Gastrocnemius medialis (tissue), 4 donors: ENCODE measurements around the gene CAB39. TPM values are rescaled to one million over a fixed set of nuclear protein-coding genes. Genes with fewer than 3 reads are reported as not detected.
A peak's percentile ranks its signal among the peaks of the same experiment; 100 is the strongest.

ENCODE experiments used
- ATAC-seq, 2 donors: fragments of 150-250 bp; one replicate each; pipeline ENCODE4 v1.9.1; 2016
- DNase-seq, 2 donors: peaks; one replicate each; pipeline ENCODE4 v3.0.0-alpha.2; 2019
- H3K27ac ChIP-seq, 4 donors: fragments of 200-600 bp; sonication (generic); 1 replicate in 1 of 4; 2 replicates in 3 of 4; pipeline ENCODE4 v1.5.1; 2016 to 2018; ENCODE audit warnings: mild to moderate bottlenecking in 2 of 4, moderate library complexity in 1 of 4
- H3K27me3 ChIP-seq, 3 donors: fragments of 200-600 bp; sonication (generic) in 2 of 3; 1 replicate in 1 of 3; 2 replicates in 2 of 3; pipeline versions ENCODE4 v1.5.1 to v1.6.0; 2016 to 2019; ENCODE audit warnings: mild to moderate bottlenecking in 1 of 3, moderate library complexity in 1 of 3
- H3K36me3 ChIP-seq, 2 donors: fragments of 200-600 bp; sonication (generic) in 1 of 2; one replicate each; pipeline ENCODE4 v1.5.1; 2017 to 2018
- H3K4me1 ChIP-seq, 2 donors: fragments of 200-600 bp; sonication (generic) in 1 of 2; one replicate each; pipeline ENCODE4 v1.5.1; 2016 to 2017; ENCODE audit warnings: mild to moderate bottlenecking in 2 of 2
- H3K4me3 ChIP-seq, 4 donors: fragments of 200-600 bp; sonication (generic) in 3 of 4; 1 replicate in 1 of 4; 2 replicates in 3 of 4; pipeline ENCODE4 v1.5.1; 2016 to 2019; ENCODE audit warnings: mild to moderate bottlenecking in 2 of 4
- H3K9me3 ChIP-seq, 3 donors: fragments of 200-600 bp; sonication (generic) in 2 of 3; 1 replicate in 1 of 3; 2 replicates in 2 of 3; pipeline ENCODE4 v1.5.1; 2016 to 2019
- POLR2A ChIP-seq, 2 donors: fragments of 450-650 bp; IDR thresholded peaks; one replicate each; pipeline ENCODE4 v1.6.1; 2017; ENCODE audit warnings: antibody characterized with exemption in 2 of 2, mild to moderate bottlenecking in 2 of 2, moderate library complexity in 2 of 2
- in situ Hi-C, 4 donors: fragments of 200-750 bp; cut with MboI; loops; one replicate each; pipeline versions ENCODE4 v1.15.0 to v1.8.0; 2017; ENCODE audit warnings: low sequenced_read_pairs in 4 of 4
- intact Hi-C: fragments of 100-400 bp; cut with DNase I; formaldehyde crosslinking; loops from one replicate; pipeline ENCODE4 v1.15.1; 2023; ENCODE audit warnings: low total_unique reads
- total RNA-seq, 4 donors: library from RNA; depleted of rRNA; stranded (reverse); fragments of >200 nt; gene quantifications; one replicate each; pipeline versions ENCODE4 v1.1.0 to v1.2.3, GENCODE V29; 2016
- TF ChIP-seq, protein P1 (sequence below), 5 experiments: fragments of 450-650 bp in 3 of 5; fragments of 200-600 bp in 2 of 5; sonication (generic) in 2 of 5; IDR thresholded peaks in 4 of 5; conservative IDR thresholded peaks in 1 of 5; 1 replicate in 4 of 5; 2 replicates in 1 of 5; pipeline ENCODE4 v1.5.1; 2016 to 2019; ENCODE audit warnings: antibody characterized with exemption in 5 of 5, mild to moderate bottlenecking in 3 of 5, moderate library complexity in 3 of 5

The CAB39 gene
- total RNA-seq, 4 donors from 2014 or later, result 93.9 to 211 (median 133) TPM

DNA sequence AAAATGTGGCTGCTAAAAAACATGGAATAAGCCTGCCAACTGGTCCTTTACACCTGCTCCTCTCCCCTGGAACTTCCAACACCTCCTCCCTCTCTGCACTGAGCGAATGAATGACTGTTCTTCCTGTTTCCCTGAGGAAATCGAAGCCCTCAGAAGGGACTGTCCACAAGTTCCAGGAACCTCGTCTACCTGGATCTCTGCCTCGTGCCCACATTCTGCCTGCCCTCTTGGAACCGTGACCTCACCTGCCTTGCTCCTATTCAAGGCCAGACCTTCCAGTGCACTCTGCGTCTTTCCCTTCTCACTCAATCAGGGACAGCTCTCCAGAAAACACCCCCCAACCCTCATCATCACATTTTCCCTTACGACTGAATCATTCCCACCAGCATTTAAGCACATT is 4.4 kb upstream of the CAB39 start:
- Histone ChIP-seq H3K4me1 (peaks cover 0 to 3% of the 10 kb centered on the region in 2 donors), H3K36me3 (no peaks in the 10 kb centered on the region), H3K9me3 (no peaks in the 10 kb centered on the region), H3K4me3 (no peak overlapping the region), H3K27me3 (no peaks in the 10 kb centered on the region), H3K27ac (no peak overlapping the region)
- no peak for ATAC-seq
- in situ Hi-C loops (no loop called here), intact Hi-C loops (no loop called here)
- DNase-seq, result no peak
- TF ChIP-seq, protein P1, sequence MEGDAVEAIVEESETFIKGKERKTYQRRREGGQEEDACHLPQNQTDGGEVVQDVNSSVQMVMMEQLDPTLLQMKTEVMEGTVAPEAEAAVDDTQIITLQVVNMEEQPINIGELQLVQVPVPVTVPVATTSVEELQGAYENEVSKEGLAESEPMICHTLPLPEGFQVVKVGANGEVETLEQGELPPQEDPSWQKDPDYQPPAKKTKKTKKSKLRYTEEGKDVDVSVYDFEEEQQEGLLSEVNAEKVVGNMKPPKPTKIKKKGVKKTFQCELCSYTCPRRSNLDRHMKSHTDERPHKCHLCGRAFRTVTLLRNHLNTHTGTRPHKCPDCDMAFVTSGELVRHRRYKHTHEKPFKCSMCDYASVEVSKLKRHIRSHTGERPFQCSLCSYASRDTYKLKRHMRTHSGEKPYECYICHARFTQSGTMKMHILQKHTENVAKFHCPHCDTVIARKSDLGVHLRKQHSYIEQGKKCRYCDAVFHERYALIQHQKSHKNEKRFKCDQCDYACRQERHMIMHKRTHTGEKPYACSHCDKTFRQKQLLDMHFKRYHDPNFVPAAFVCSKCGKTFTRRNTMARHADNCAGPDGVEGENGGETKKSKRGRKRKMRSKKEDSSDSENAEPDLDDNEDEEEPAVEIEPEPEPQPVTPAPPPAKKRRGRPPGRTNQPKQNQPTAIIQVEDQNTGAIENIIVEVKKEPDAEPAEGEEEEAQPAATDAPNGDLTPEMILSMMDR (IDR thresholded peaks at IDR 0.05 in 4 of 5, conservative IDR thresholded peaks at IDR 0.05 in 1 of 5), result no peak
- no peak for TF ChIP-seq POLR2A (IDR thresholded peaks at IDR 0.05)

DNA sequence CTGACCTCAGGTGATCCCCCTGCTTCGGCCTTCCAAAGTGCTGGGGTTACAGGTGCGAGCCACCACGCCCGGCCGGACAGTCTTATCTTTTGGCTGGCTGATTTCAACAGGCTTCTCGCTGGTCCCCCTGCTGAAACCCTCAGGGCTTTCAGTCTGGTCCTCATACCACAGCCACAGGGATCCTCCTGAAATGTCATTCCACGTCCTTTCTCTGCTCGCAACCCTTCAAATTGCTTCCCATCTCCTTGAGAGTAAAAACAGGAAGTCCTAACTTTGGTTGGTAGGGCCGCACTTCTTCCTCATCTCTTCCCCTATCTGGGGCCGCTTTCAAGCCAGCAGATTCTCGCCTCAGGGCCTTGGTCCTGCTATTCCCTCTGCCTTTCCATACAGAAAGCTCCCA is 1.4 kb upstream of the CAB39 start:
- Histone ChIP-seq H3K9me3 (no peaks in the 10 kb centered on the region), H3K4me3 (no peak overlapping the region), H3K4me1 (peaks cover 20 to 23% of the 10 kb centered on the region in 2 donors), H3K27me3 (no peaks in the 10 kb centered on the region), H3K27ac (no peak overlapping the region), H3K36me3 (no peaks in the 10 kb centered on the region)
- in situ Hi-C loops (loop anchor here in 2 of 4 donors (10.0 kb wide), 2 partner anchors 74 to 84 kb away; no protein-coding TSS in a partner anchor), intact Hi-C loops (no loop called here)
- ATAC-seq, result no peak
- TF ChIP-seq, protein P1 (IDR thresholded peaks at IDR 0.05 in 4 of 5, conservative IDR thresholded peaks at IDR 0.05 in 1 of 5), result no peak
- no peak for TF ChIP-seq POLR2A (IDR thresholded peaks at IDR 0.05)
- no peak for DNase-seq

DNA sequence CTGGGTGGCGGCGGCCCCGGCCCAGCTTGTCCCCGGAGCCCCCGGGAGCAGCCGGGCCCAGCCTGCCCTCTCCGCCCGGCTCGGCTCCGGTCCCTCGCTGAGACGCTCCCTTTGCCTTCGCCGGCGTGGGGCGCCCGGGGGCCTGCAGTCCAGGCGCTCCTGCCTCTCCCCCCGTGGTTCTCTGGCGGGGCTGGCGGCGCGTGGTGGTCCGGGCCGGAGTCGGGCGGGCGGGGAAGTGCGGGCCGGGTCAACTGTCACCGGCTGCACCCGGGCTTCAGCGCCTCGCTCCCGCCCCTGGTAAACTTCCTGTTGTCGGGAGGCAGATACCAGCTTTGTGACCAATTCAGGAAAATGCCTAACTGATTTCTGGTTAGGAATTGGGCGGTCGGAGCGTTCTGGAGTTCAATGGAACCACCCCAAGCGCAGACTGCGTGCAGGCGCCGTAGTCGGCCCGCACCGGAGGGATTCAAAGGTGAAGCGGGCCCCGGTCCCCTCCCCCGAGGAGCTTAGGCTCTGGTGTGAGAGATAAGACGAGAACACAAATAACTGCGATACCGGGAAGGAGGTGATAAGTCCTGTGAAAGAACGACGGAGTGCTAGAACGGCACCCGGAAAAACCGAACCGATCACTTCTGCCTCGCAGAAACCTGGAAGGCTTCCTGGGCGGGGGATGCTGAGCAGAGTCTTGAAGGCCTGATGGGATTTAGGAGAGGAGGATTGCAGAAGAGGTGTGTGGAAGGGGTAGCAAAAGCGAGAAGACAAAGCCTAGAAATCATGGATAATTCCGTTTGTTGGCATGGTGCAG is 891 bp downstream of the CAB39 start:
- in situ Hi-C loops (loop anchor here in 2 of 4 donors (10.0 kb wide), 2 partner anchors 71 to 81 kb away; no protein-coding TSS in a partner anchor), intact Hi-C loops (loop anchor here (1.0 kb wide), 1 partner anchor 45 kb away; no protein-coding TSS in a partner anchor)
- H3K27me3 ChIP-seq, result no peaks in the 10 kb centered on the region
- DNase-seq, result peak in 1 of 2 donors; percentile 35
- no peaks in the 10 kb centered on the region for H3K36me3 ChIP-seq
- peak overlapping the region; percentile 81 to 98 (median 93) for H3K27ac ChIP-seq
- peak overlapping the region; percentile 80 to 91 (median 87) for H3K4me3 ChIP-seq
- TF ChIP-seq, protein P1 (IDR thresholded peaks at IDR 0.05 in 4 of 5, conservative IDR thresholded peaks at IDR 0.05 in 1 of 5), result no peak
- TF ChIP-seq POLR2A (IDR thresholded peaks at IDR 0.05), result no peak
- H3K4me1 ChIP-seq, result peaks cover 40 to 43% of the 10 kb centered on the region in 2 donors
- peak; percentile 27 to 40 for ATAC-seq
- H3K9me3 ChIP-seq, result no peaks in the 10 kb centered on the region

DNA sequence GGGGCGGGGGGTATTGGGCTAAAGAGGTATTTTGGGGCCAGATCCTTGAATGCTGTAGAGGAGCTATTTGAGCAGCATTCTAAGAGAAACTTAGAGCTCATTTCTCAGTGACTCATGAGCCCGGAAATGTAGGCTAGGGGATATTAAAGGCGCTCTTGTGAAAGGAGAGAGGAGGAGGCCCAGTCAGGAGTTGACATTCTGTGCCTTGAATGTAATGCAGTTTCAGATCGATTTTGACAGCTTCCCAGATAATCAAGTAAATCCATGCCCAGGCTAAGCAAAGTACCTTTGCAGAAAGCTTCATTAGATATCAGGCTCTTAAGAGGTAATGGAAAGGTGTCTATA is 1.5 kb downstream of the CAB39 start:
- H3K27ac ChIP-seq, result peak overlapping the region; percentile 81 to 98 (median 93)
- DNase-seq (peak; percentile 12 to 34), ATAC-seq (peak; percentile 59 to 64)
- peaks cover 46 to 49% of the 10 kb centered on the region in 2 donors for H3K4me1 ChIP-seq
- intact Hi-C loops (no loop called here), in situ Hi-C loops (loop anchor here in 2 of 4 donors (10.0 kb wide), 2 partner anchors 71 to 81 kb away; no protein-coding TSS in a partner anchor)
- H3K4me3 ChIP-seq, result peak overlapping the region; percentile 80 to 91 (median 87)
- H3K9me3 ChIP-seq, result no peaks in the 10 kb centered on the region
- H3K36me3 ChIP-seq, result no peaks in the 10 kb centered on the region
- TF ChIP-seq POLR2A (IDR thresholded peaks at IDR 0.05), result no peak
- TF ChIP-seq, protein P1 (IDR thresholded peaks at IDR 0.05 in 4 of 5, conservative IDR thresholded peaks at IDR 0.05 in 1 of 5), result no peak
- no peaks in the 10 kb centered on the region for H3K27me3 ChIP-seq
